Measurements from ENCODE around the gene LRP1.
A peak's percentile ranks its signal among the peaks of the same experiment; 100 is the strongest.

GRCh38 chr12:57124261-57124877 lies 3.9 kb upstream of the LRP1 start:
- TF ChIP-seq CTCF (conservative IDR thresholded peaks at IDR 0.05; ENCODE audit: low read depth, low read length) (peak; percentile 93), EZH2phosphoT487 (IDR thresholded peaks at IDR 0.05; ENCODE audit: borderline replicate concordance, low read length) (no peak)
